HG02763 (cell line): Measurements from ENCODE around the gene SIGLEC5.

Experiments
- ATAC-seq: cut with Tn5 transposase; IDR thresholded peaks from one replicate; pipeline ENCODE4 v1.9.1; 2021; ENCODE audit warnings: mild to moderate bottlenecking, moderate library complexity; ENCODE audit not compliant: unreplicated experiment

Gene SIGLEC5

GRCh38 chr19:51590441-51590840 is 39.8 kb downstream of the SIGLEC5 start:
- ATAC-seq, result no peak

GRCh38 chr19:51589511-51589910 is 40.7 kb downstream of the SIGLEC5 start:
- no peak for ATAC-seq

- no peak for ATAC-seq
Measured at GRCh38 chr19:51587264-51588191, 42.7 kb downstream of the SIGLEC5 start.

GRCh38 chr19:51586799-51587198 is 43.4 kb downstream of the SIGLEC5 start:
- ATAC-seq, result no peak

GRCh38 chr19:51586103-51586728 is 44.0 kb downstream of the SIGLEC5 start:
- no peak for ATAC-seq

- no peak for ATAC-seq
Measured at GRCh38 chr19:51576850-51577249, 53.4 kb downstream of the SIGLEC5 start.

GRCh38 chr19:51573331-51573730 is 56.9 kb downstream of the SIGLEC5 start:
- ATAC-seq, result no peak

GRCh38 chr19:51572908-51573307 is 57.3 kb downstream of the SIGLEC5 start:
- ATAC-seq, result no peak

- no peak for ATAC-seq
Measured at GRCh38 chr19:51572410-51572809, 57.8 kb downstream of the SIGLEC5 start.

- ATAC-seq, result no peak
Measured at GRCh38 chr19:51571599-51571998, 58.6 kb downstream of the SIGLEC5 start.

GRCh38 chr19:51570962-51571575 is 59.1 kb downstream of the SIGLEC5 start, which contains the start of gene ZNF175:
ZNF175 (plus strand) TSS chr19:51571283; CDS start chr19:51573330, 2,047 bp downstream.
- ATAC-seq, result peak; percentile 92

- no peak for ATAC-seq
Measured at GRCh38 chr19:51568456-51568855, 61.7 kb downstream of the SIGLEC5 start.

- no peak for ATAC-seq
Measured at GRCh38 chr19:51567583-51567982, 62.6 kb downstream of the SIGLEC5 start.

- ATAC-seq, result no peak
Measured at GRCh38 chr19:51566489-51567100, 63.6 kb downstream of the SIGLEC5 start.

GRCh38 chr19:51565583-51565982 is 64.6 kb downstream of the SIGLEC5 start:
- ATAC-seq, result no peak

GRCh38 chr19:51564791-51565190 is 65.4 kb downstream of the SIGLEC5 start:
- no peak for ATAC-seq
